Nephron progenitor cell (in vitro differentiated cells): ENCODE data around the gene SYNJ2.
A peak's percentile ranks its signal among the peaks of the same experiment; 100 is the strongest.

ENCODE experiments used
- DNase-seq: peaks from one replicate; pipeline ENCODE4 v3.0.0; 2021
- H3K27ac Mint-ChIP-seq: 2 replicates; pipeline ENCODE4 v1.8.0; 2021; ENCODE audit warnings: mild to moderate bottlenecking, moderate library complexity, mixed read lengths
- H3K27me3 Mint-ChIP-seq: 2 replicates; pipeline ENCODE4 v1.8.0; 2021; ENCODE audit warnings: mild to moderate bottlenecking, low read depth, mixed read lengths; ENCODE audit not compliant: poor library complexity
- H3K36me3 Mint-ChIP-seq: 2 replicates; pipeline ENCODE4 v1.8.0; 2021; ENCODE audit warnings: low read depth, mixed read lengths
- H3K4me1 Mint-ChIP-seq: 2 replicates; pipeline ENCODE4 v1.8.0; 2021; ENCODE audit warnings: mixed read lengths
- H3K4me3 Mint-ChIP-seq: 2 replicates; pipeline ENCODE4 v1.8.0; 2021; ENCODE audit warnings: mild to moderate bottlenecking, moderate library complexity, mixed read lengths
- H3K9me3 Mint-ChIP-seq: 2 replicates; pipeline ENCODE4 v1.8.0; 2021; ENCODE audit warnings: mild to moderate bottlenecking, moderate library complexity, mixed read lengths
- CTCF ChIP-seq: fragments of 200-600 bp; sonication (generic); IDR thresholded peaks from 2 replicates; pipeline ENCODE4 v1.5.0; 2021; ENCODE audit warnings: antibody characterized with exemption

Gene SYNJ2

GRCh38 chr6:158121335-158121734 lies 139.7 kb downstream of the SYNJ2 start:
- H3K9me3 Mint-ChIP-seq: peaks cover 8% of the 10 kb centered on the region
- H3K36me3 Mint-ChIP-seq: peaks cover 29% of the 10 kb centered on the region
- H3K27ac Mint-ChIP-seq: no peak overlapping the region
- H3K4me1 Mint-ChIP-seq: peaks cover 11% of the 10 kb centered on the region
- no peak for TF ChIP-seq CTCF
- H3K27me3 Mint-ChIP-seq: peaks cover 7% of the 10 kb centered on the region
- H3K4me3 Mint-ChIP-seq: no peak overlapping the region
- DNase-seq: no peak

DNA sequence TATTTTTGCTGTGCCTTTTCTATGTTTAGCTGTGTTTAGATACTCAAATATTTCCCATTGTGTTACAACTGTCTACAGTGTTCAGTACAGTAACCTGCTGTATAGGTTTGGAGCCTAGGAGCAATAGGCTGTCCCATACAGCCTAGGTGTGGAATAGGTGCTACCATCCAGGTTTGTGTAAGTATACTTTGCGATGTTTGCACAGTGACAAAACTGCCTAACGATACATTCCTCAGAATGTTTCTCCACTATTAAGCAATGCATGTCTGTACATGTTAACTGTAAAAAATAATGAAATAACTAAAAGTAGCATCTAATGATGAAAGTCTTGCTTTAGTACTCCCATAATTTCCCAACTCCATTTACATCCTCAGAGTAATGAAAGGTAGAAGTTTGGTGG lies 140.4 kb downstream of the SYNJ2 start:
- no peak for TF ChIP-seq CTCF
- DNase-seq: no peak
- peaks cover 34% of the 10 kb centered on the region for H3K36me3 Mint-ChIP-seq
- peaks cover 11% of the 10 kb centered on the region for H3K4me1 Mint-ChIP-seq
- no peak overlapping the region for H3K27ac Mint-ChIP-seq
- peaks cover 8% of the 10 kb centered on the region for H3K9me3 Mint-ChIP-seq
- H3K4me3 Mint-ChIP-seq: no peak overlapping the region
- peaks cover 7% of the 10 kb centered on the region for H3K27me3 Mint-ChIP-seq

GRCh38 chr6:158124288-158124687 lies 142.6 kb downstream of the SYNJ2 start:
- H3K27me3 Mint-ChIP-seq: peaks cover 4% of the 10 kb centered on the region
- H3K27ac Mint-ChIP-seq: no peak overlapping the region
- TF ChIP-seq CTCF: no peak
- peaks cover 8% of the 10 kb centered on the region for H3K9me3 Mint-ChIP-seq
- no peak overlapping the region for H3K4me3 Mint-ChIP-seq
- peaks cover 39% of the 10 kb centered on the region for H3K36me3 Mint-ChIP-seq
- no peaks in the 10 kb centered on the region for H3K4me1 Mint-ChIP-seq
- no peak for DNase-seq

DNA sequence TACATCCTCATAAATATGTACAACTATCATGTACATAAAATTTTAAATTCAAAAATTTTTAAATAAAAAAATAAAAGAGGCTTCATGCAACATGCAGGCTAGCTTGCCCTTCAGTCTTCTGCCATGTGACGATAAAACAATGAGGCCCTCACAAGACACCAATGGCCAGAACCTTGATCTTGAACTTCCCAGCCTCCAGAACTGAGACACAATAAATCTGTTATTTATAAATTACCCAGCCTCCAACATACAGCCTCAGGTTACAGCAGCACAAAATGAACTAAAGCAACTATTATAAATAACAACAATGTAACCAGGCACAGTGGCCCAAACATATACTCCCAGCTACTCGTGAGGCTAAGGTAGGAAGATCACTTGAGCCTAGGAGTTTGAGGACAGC lies 143.6 kb downstream of the SYNJ2 start:
- no peak for TF ChIP-seq CTCF

DNA sequence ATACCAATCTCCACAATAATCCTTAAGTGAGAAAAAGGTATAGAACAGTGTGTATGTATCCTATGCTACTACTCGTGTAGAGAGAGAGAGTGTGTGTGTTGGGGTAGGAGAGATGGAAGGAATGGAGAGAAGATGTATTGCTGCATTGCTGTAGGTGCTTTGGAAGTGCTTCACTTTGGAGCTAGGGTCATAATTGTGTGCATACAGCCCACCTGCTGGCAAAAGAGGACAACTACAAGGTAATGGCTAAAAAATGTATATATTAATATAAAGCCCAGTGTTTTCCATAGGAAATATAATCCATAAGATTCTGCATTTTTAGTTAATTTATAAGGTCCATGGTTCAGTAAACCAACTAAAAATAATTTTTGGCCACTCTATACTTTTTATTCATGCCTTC lies 150.3 kb downstream of the SYNJ2 start:
- no peak overlapping the region for H3K27ac Mint-ChIP-seq
- H3K27me3 Mint-ChIP-seq: no peaks in the 10 kb centered on the region
- no peaks in the 10 kb centered on the region for H3K4me1 Mint-ChIP-seq
- peaks cover 6% of the 10 kb centered on the region for H3K36me3 Mint-ChIP-seq
- TF ChIP-seq CTCF: peak; percentile 56
- DNase-seq: no peak
- H3K9me3 Mint-ChIP-seq: no peaks in the 10 kb centered on the region
- H3K4me3 Mint-ChIP-seq: no peak overlapping the region

More for the DNA sequence above, 143.6 kb downstream of the SYNJ2 start:
- Mint-ChIP-seq H3K9me3 (peaks cover 8% of the 10 kb centered on the region), H3K36me3 (peaks cover 39% of the 10 kb centered on the region), H3K4me3 (no peak overlapping the region), H3K27ac (no peak overlapping the region), H3K4me1 (no peaks in the 10 kb centered on the region), H3K27me3 (peaks cover 4% of the 10 kb centered on the region)
- DNase-seq: no peak

- peak overlapping the region; percentile 54 for H3K27ac Mint-ChIP-seq
- no peak for DNase-seq
- H3K4me3 Mint-ChIP-seq: no peak overlapping the region
- H3K9me3 Mint-ChIP-seq: no peaks in the 10 kb centered on the region
- H3K36me3 Mint-ChIP-seq: peaks cover 45% of the 10 kb centered on the region
- no peaks in the 10 kb centered on the region for H3K27me3 Mint-ChIP-seq
- no peak for TF ChIP-seq CTCF
- no peaks in the 10 kb centered on the region for H3K4me1 Mint-ChIP-seq
Measured at GRCh38 chr6:158142789-158143188, 161.1 kb downstream of the SYNJ2 start.
